A673 (cell line): ENCODE measurements around the gene APOL1. TPM values are rescaled to one million over a fixed set of nuclear protein-coding genes. Genes with fewer than 3 reads are reported as not detected.

ENCODE experiments used
- BruUV-seq: library from RNA; stranded (reverse); fragments of 400-500 nt; replicated peaks from 2 replicates; lab custom pipeline; 2021; lab: Mats Ljungman, UMichigan
- CTCF ChIA-PET: fragments of 300-600 bp; sonication (Branson Sonifier 250); formaldehyde crosslinking; loops from one replicate; lab custom pipeline; 2022; ENCODE audit warnings: antibody characterized with exemption; lab: Charles Lee
- POLR2A ChIA-PET: fragments of 300-600 bp; sonication (Branson Sonifier 250); formaldehyde crosslinking; loops from one replicate; lab custom pipeline; 2022; ENCODE audit warnings: antibody characterized with exemption; ENCODE audit not compliant: low non-redundant PET; lab: Charles Lee
- DNase-seq: peaks from one replicate; pipeline ENCODE4 v3.0.0-alpha.2; 2015; ENCODE audit warnings: low spot score
- H3K27ac ChIP-seq: fragments of 200-600 bp; sonication (generic); 2 replicates; pipeline ENCODE4 v1.5.1; 2016; ENCODE audit warnings: mixed run types, low read depth, mild to moderate bottlenecking, mixed read lengths, antibody characterized with exemption, low read length; ENCODE audit not compliant: poor library complexity, severe bottlenecking
- H3K27me3 ChIP-seq: fragments of 200-600 bp; sonication (generic); replicated peaks from 2 replicates; pipeline ENCODE4 v1.6.1; 2017; ENCODE audit warnings: mixed run types, low read depth, mild to moderate bottlenecking, mixed read lengths, antibody characterized with exemption, low read length; ENCODE audit not compliant: insufficient read depth, poor library complexity
- H3K36me3 ChIP-seq: fragments of 200-600 bp; sonication (generic); 2 replicates; pipeline ENCODE4 v1.6.1; 2016; ENCODE audit warnings: mixed run types, mild to moderate bottlenecking, mixed read lengths, antibody characterized with exemption, low read length; ENCODE audit not compliant: insufficient read depth, poor library complexity, severe bottlenecking
- H3K4me1 ChIP-seq: fragments of 200-600 bp; sonication (generic); 2 replicates; pipeline ENCODE4 v1.6.1; 2017; ENCODE audit warnings: mixed run types, mild to moderate bottlenecking, mixed read lengths, antibody characterized with exemption, low read length; ENCODE audit not compliant: insufficient read depth, poor library complexity, severe bottlenecking
- H3K4me3 ChIP-seq: fragments of 200-600 bp; sonication (generic); 2 replicates; pipeline ENCODE4 v1.5.1; 2016; ENCODE audit warnings: low read depth, mixed run types, mild to moderate bottlenecking, mixed read lengths, low read length; ENCODE audit not compliant: poor library complexity, severe bottlenecking
- H3K9me3 ChIP-seq: fragments of 200-600 bp; sonication (generic); 2 replicates; pipeline ENCODE4 v1.6.1; 2016; ENCODE audit warnings: mixed run types, low read depth, mild to moderate bottlenecking, mixed read lengths, antibody characterized with exemption, low read length; ENCODE audit not compliant: poor library complexity, severe bottlenecking
- CTCF ChIP-seq: fragments of 300-800, 200-600 bp; sonication (generic); conservative IDR thresholded peaks from 2 replicates; pipeline ENCODE4 v1.5.1; 2017; ENCODE audit warnings: low read depth, mild to moderate bottlenecking, antibody characterized with exemption, low read length, moderate library complexity, mixed read lengths
- EZH2 ChIP-seq: fragments of 200-600 bp; sonication (generic); IDR thresholded peaks from 2 replicates; pipeline ENCODE4 v1.6.1; 2017; ENCODE audit warnings: borderline replicate concordance, low read depth, mild to moderate bottlenecking, mixed read lengths, antibody characterized with exemption, low read length; ENCODE audit not compliant: poor library complexity, severe bottlenecking
- intact Hi-C: fragments of 100-400 bp; cut with micrococcal nuclease; formaldehyde crosslinking; loops from one replicate; pipeline ENCODE4 v1.10.0; 2022; ENCODE audit not compliant: unreplicated experiment
- total RNA-seq: library from RNA; stranded (reverse); gene quantifications from 2 replicates; pipeline ENCODE4 v1.2.3, GENCODE V29; 2021

APOL1 gene
- total RNA-seq, 1 experiment from 2014 or later: 0.30 TPM

- intact Hi-C loops: no loop called here
- H3K27ac ChIP-seq: no peak overlapping the region
- no peak overlapping the region for H3K4me3 ChIP-seq
- no TSS peak for BruUV-seq
- no peaks in the 10 kb centered on the region for H3K27me3 ChIP-seq
- POLR2A ChIA-PET: no interaction called here
- no peak for DNase-seq
- H3K9me3 ChIP-seq: no peaks in the 10 kb centered on the region
- no peaks in the 10 kb centered on the region for H3K4me1 ChIP-seq
- no peak for TF ChIP-seq EZH2
- no peak for TF ChIP-seq CTCF
- H3K36me3 ChIP-seq: no peaks in the 10 kb centered on the region
- CTCF ChIA-PET: no interaction called here
Measured at GRCh38 chr22:36218648-36219193, 34.2 kb upstream of the APOL1 start.

GRCh38 chr22:36220451-36220921, 32.4 kb upstream of the APOL1 start:
- Histone ChIP-seq H3K4me3 (no peak overlapping the region), H3K27me3 (no peaks in the 10 kb centered on the region), H3K4me1 (no peaks in the 10 kb centered on the region), H3K27ac (no peak overlapping the region), H3K36me3 (no peaks in the 10 kb centered on the region), H3K9me3 (no peaks in the 10 kb centered on the region)
- no TSS peak for BruUV-seq
- ChIA-PET CTCF (no interaction called here), POLR2A (no interaction called here)
- DNase-seq: no peak
- no peak for TF ChIP-seq EZH2
- no peak for TF ChIP-seq CTCF
- intact Hi-C loops: loop anchor here (5.0 kb wide), 1 partner anchor 73 kb away; no protein-coding TSS in a partner anchor

GRCh38 chr22:36221799-36222751, 30.9 kb upstream of the APOL1 start:
- H3K4me1 ChIP-seq: no peaks in the 10 kb centered on the region
- CTCF ChIA-PET: no interaction called here
- intact Hi-C loops: loop anchor here (1.0 to 5.0 kb wide), 2 partner anchors 27 to 75 kb away; no protein-coding TSS in a partner anchor
- POLR2A ChIA-PET: no interaction called here
- no peaks in the 10 kb centered on the region for H3K36me3 ChIP-seq
- TF ChIP-seq CTCF (peak; percentile 75), EZH2 (no peak)
- no TSS peak for BruUV-seq
- H3K27me3 ChIP-seq: no peaks in the 10 kb centered on the region
- H3K27ac ChIP-seq: no peak overlapping the region
- H3K4me3 ChIP-seq: no peak overlapping the region
- peak; percentile 49 for DNase-seq
- no peaks in the 10 kb centered on the region for H3K9me3 ChIP-seq
